Fibroblast of lung (primary cell): ENCODE measurements around the gene USP30. TPM values are rescaled to one million over a fixed set of nuclear protein-coding genes. Genes with fewer than 3 reads are reported as not detected.

Source experiments
- DNase-seq, 2 donors: peaks; one replicate each; pipeline versions ENCODE4 v3.0.0 to v3.0.0-alpha.2; 2010; ENCODE audit warnings: low read depth in 2 of 2
- H2AFZ ChIP-seq: 2 replicates; pipeline ENCODE4 v1.5.1; 2012; ENCODE audit warnings: low read length, control low read depth, inconsistent platforms
- H3K27ac ChIP-seq: 2 replicates; pipeline ENCODE4 v1.5.1; 2011; ENCODE audit warnings: low read length, control low read depth; ENCODE audit not compliant: insufficient read depth
- H3K27me3 ChIP-seq: 2 replicates; pipeline ENCODE4 v1.5.1; 2011; ENCODE audit warnings: mild to moderate bottlenecking, low read length; ENCODE audit not compliant: control insufficient read depth, insufficient read depth
- H3K36me3 ChIP-seq: 2 replicates; pipeline ENCODE4 v1.5.1; 2011; ENCODE audit warnings: low read length; ENCODE audit not compliant: control insufficient read depth, insufficient read depth
- H3K4me1 ChIP-seq: 2 replicates; pipeline ENCODE4 v1.5.1; 2011; ENCODE audit warnings: low read length; ENCODE audit not compliant: control insufficient read depth, insufficient read depth; ENCODE audit errors: extremely low read depth
- H3K4me2 ChIP-seq: 2 replicates; pipeline ENCODE4 v1.5.1; 2011; ENCODE audit warnings: low read length, control low read depth; ENCODE audit not compliant: insufficient read depth; ENCODE audit errors: extremely low read depth
- H3K4me3 ChIP-seq, 4 experiments: fragments of 200-600 bp in 1 of 4; sonication (generic) in 1 of 4; replicated peaks in 1 of 4; 2 replicates each; pipeline ENCODE4 v1.5.1; 2011 to 2016; ENCODE audit warnings: low read length in 4 of 4, low read depth in 3 of 4, mild to moderate bottlenecking in 3 of 4, control low read depth in 2 of 4, inconsistent platforms in 1 of 4, mixed read lengths in 1 of 4; ENCODE audit not compliant: insufficient read depth in 1 of 4; ENCODE audit errors: control extremely low read depth in 1 of 4
- H3K79me2 ChIP-seq: 2 replicates; pipeline ENCODE4 v1.5.1; 2012; ENCODE audit warnings: mild to moderate bottlenecking, low read length, inconsistent platforms; ENCODE audit not compliant: control insufficient read depth, insufficient read depth
- H3K9ac ChIP-seq: 2 replicates; pipeline ENCODE4 v1.5.1; 2011; ENCODE audit warnings: mild to moderate bottlenecking, low read length, control low read depth; ENCODE audit not compliant: insufficient read depth
- H3K9me3 ChIP-seq: 2 replicates; pipeline ENCODE4 v1.5.1; 2012; ENCODE audit warnings: low read depth, low read length; ENCODE audit not compliant: control insufficient read depth, insufficient read depth
- H4K20me1 ChIP-seq: 2 replicates; pipeline ENCODE4 v1.5.1; 2011; ENCODE audit warnings: low read length; ENCODE audit not compliant: control insufficient read depth, insufficient read depth; ENCODE audit errors: extremely low read depth
- CTCF ChIP-seq, 2 donors: IDR thresholded peaks in 1 of 2; conservative IDR thresholded peaks in 1 of 2; 1 replicate in 1 of 2; 2 replicates in 1 of 2; pipeline ENCODE4 v1.5.1; 2011 to 2012; ENCODE audit warnings: low read length in 2 of 2, control low read depth in 1 of 2, inconsistent platforms in 1 of 2, low read depth in 1 of 2, mild to moderate bottlenecking in 1 of 2
- EZH2 ChIP-seq: IDR thresholded peaks from 2 replicates; pipeline ENCODE4 v1.5.1; 2012; ENCODE audit warnings: low read length, control low read depth, mild to moderate bottlenecking; ENCODE audit errors: missing control alignments
- polyA plus RNA-seq, 2 donors: library from polyadenylated mRNA; depleted of rRNA in 1 of 2; stranded (reverse) in 1 of 2; unstranded in 1 of 2; fragments of >200 nt; gene quantifications; 2 replicates each; pipeline ENCODE4 v1.2.1, GENCODE V29; 2011 to 2012; ENCODE audit warnings: missing spikeins in 1 of 2
- total RNA-seq: library from RNA; depleted of rRNA; stranded (reverse); fragments of >200 nt; gene quantifications from 2 replicates; pipeline ENCODE4 v1.2.1, GENCODE V29; 2014

Gene USP30
- total and polyA plus RNA-seq, 2 donors (not counting 1 experiment from before 2014, with no cell fraction given) = 9.9 to 13.9 TPM

DNA sequence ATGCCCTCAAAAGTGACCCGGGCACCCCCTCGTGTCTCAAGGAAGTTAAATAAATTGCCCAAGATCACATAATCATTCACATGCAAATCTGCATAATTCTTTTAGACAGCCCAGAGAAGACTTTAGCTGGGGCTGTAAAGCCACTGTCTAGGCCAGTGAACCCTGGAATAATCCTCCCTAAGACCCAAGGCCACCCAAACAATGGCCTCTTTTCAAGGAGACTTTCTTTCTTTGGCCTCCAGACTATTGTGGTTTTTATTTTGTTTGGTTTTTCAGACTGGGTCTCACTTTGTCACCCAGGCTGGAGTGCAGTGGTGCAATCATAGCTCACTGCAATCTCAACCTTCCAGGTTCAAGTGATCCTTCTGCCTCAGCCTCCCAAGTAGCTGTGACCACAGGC lies 42.1 kb upstream of the USP30 start:
- Histone ChIP-seq H3K9me3 (no peaks in the 10 kb centered on the region), H3K79me2 (no peaks in the 10 kb centered on the region), H3K4me1 (no peaks in the 10 kb centered on the region), H3K9ac (no peak overlapping the region), H3K27me3 (no peaks in the 10 kb centered on the region), H3K27ac (no peak overlapping the region), H3K4me2 (no peak overlapping the region), H3K4me3 (no peak overlapping the region), H2AFZ (no peak overlapping the region), H3K36me3 (no peaks in the 10 kb centered on the region), H4K20me1 (no peaks in the 10 kb centered on the region)
- DNase-seq = no peak
- TF ChIP-seq CTCF (conservative IDR thresholded peaks at IDR 0.05 in 1 of 2, IDR thresholded peaks at IDR 0.05 in 1 of 2; ENCODE audit: low read depth in 1 of 2, low read length in 2 of 2) (no peak), EZH2 (no peak)

GRCh38 chr12:109014984-109015765 lies 37.2 kb upstream of the USP30 start:
- no peak overlapping the region for H2AFZ ChIP-seq
- H3K79me2 ChIP-seq = no peaks in the 10 kb centered on the region
- H3K27ac ChIP-seq = no peak overlapping the region
- no peak overlapping the region for H3K4me2 ChIP-seq
- H3K9me3 ChIP-seq = no peaks in the 10 kb centered on the region
- TF ChIP-seq EZH2 (no peak), CTCF (conservative IDR thresholded peaks at IDR 0.05 in 1 of 2, IDR thresholded peaks at IDR 0.05 in 1 of 2; ENCODE audit: low read depth in 1 of 2, low read length in 2 of 2) (no peak)
- no peaks in the 10 kb centered on the region for H3K27me3 ChIP-seq
- no peaks in the 10 kb centered on the region for H3K36me3 ChIP-seq
- H3K9ac ChIP-seq = no peak overlapping the region
- H3K4me1 ChIP-seq = no peaks in the 10 kb centered on the region
- H4K20me1 ChIP-seq = no peaks in the 10 kb centered on the region
- H3K4me3 ChIP-seq = no peak overlapping the region
- DNase-seq = no peak

GRCh38 chr12:109016016-109016415 lies 36.4 kb upstream of the USP30 start:
- Histone ChIP-seq H3K9me3 (no peaks in the 10 kb centered on the region), H3K36me3 (no peaks in the 10 kb centered on the region), H3K27ac (no peak overlapping the region), H3K4me3 (no peak overlapping the region), H3K9ac (no peak overlapping the region), H3K4me1 (no peaks in the 10 kb centered on the region), H2AFZ (no peak overlapping the region), H4K20me1 (no peaks in the 10 kb centered on the region), H3K4me2 (no peak overlapping the region), H3K27me3 (no peaks in the 10 kb centered on the region), H3K79me2 (no peaks in the 10 kb centered on the region)
- TF ChIP-seq CTCF (conservative IDR thresholded peaks at IDR 0.05 in 1 of 2, IDR thresholded peaks at IDR 0.05 in 1 of 2; ENCODE audit: low read depth in 1 of 2, low read length in 2 of 2) = no peak
- TF ChIP-seq EZH2 = no peak
- no peak for DNase-seq
